ENCODE measurements around the gene CRB3. TPM values are rescaled to one million over a fixed set of nuclear protein-coding genes. Genes with fewer than 3 reads are reported as not detected.

Gene CRB3
- total and polyA plus RNA-seq, 2 donors (not counting 1 experiment from before 2014, with no cell fraction given) = 0.17 TPM; not detected in 1

GRCh38 chr19:6476896-6477431, 12.9 kb downstream of the CRB3 start:
- TF ChIP-seq EZH2 (IDR thresholded peaks at IDR 0.05; ENCODE audit: low read length, missing control alignments) = no peak
- TF ChIP-seq CTCF (conservative IDR thresholded peaks at IDR 0.05 in 1 of 2, IDR thresholded peaks at IDR 0.05 in 1 of 2; ENCODE audit: low read depth in 1 of 2, low read length in 2 of 2) = no peak
- H3K4me2 ChIP-seq (ENCODE audit: extremely low read depth, insufficient read depth, low read length) = no peak overlapping the region
- no peaks in the 10 kb centered on the region for H3K9me3 ChIP-seq (ENCODE audit: control insufficient read depth, insufficient read depth, low read depth, low read length)
- no peak for DNase-seq (ENCODE audit: low read depth in 2 of 2)
- no peaks in the 10 kb centered on the region for H3K4me1 ChIP-seq (ENCODE audit: control insufficient read depth, extremely low read depth, insufficient read depth, low read length)
- H3K27me3 ChIP-seq (ENCODE audit: control insufficient read depth, insufficient read depth, low read length) = no peaks in the 10 kb centered on the region
- H4K20me1 ChIP-seq (ENCODE audit: control insufficient read depth, extremely low read depth, insufficient read depth, low read length) = no peaks in the 10 kb centered on the region
- no peak overlapping the region for H3K4me3 ChIP-seq (replicated peaks in 1 of 4; ENCODE audit: control extremely low read depth in 1 of 4, insufficient read depth in 1 of 4, low read depth in 3 of 4, low read length in 4 of 4)
- H3K9ac ChIP-seq (ENCODE audit: insufficient read depth, low read length) = no peak overlapping the region
- no peaks in the 10 kb centered on the region for H3K79me2 ChIP-seq (ENCODE audit: control insufficient read depth, insufficient read depth, low read length)
- no peak overlapping the region for H3K27ac ChIP-seq (ENCODE audit: insufficient read depth, low read length)
- no peaks in the 10 kb centered on the region for H3K36me3 ChIP-seq (ENCODE audit: control insufficient read depth, insufficient read depth, low read length)
- H2AFZ ChIP-seq (ENCODE audit: low read length) = no peak overlapping the region

- Histone ChIP-seq H3K9ac (ENCODE audit: insufficient read depth, low read length) (no peak overlapping the region), H3K4me1 (ENCODE audit: control insufficient read depth, extremely low read depth, insufficient read depth, low read length) (no peaks in the 10 kb centered on the region), H3K79me2 (ENCODE audit: control insufficient read depth, insufficient read depth, low read length) (no peaks in the 10 kb centered on the region), H3K36me3 (ENCODE audit: control insufficient read depth, insufficient read depth, low read length) (no peaks in the 10 kb centered on the region), H3K4me2 (ENCODE audit: extremely low read depth, insufficient read depth, low read length) (no peak overlapping the region), H3K4me3 (replicated peaks in 1 of 4; ENCODE audit: control extremely low read depth in 1 of 4, insufficient read depth in 1 of 4, low read depth in 3 of 4, low read length in 4 of 4) (no peak overlapping the region), H3K27ac (ENCODE audit: insufficient read depth, low read length) (no peak overlapping the region), H2AFZ (ENCODE audit: low read length) (no peak overlapping the region), H3K27me3 (ENCODE audit: control insufficient read depth, insufficient read depth, low read length) (no peaks in the 10 kb centered on the region), H4K20me1 (ENCODE audit: control insufficient read depth, extremely low read depth, insufficient read depth, low read length) (no peaks in the 10 kb centered on the region), H3K9me3 (ENCODE audit: control insufficient read depth, insufficient read depth, low read depth, low read length) (no peaks in the 10 kb centered on the region)
- DNase-seq (ENCODE audit: low read depth in 2 of 2) = no peak
- TF ChIP-seq CTCF (conservative IDR thresholded peaks at IDR 0.05 in 1 of 2, IDR thresholded peaks at IDR 0.05 in 1 of 2; ENCODE audit: low read depth in 1 of 2, low read length in 2 of 2) (no peak), EZH2 (IDR thresholded peaks at IDR 0.05; ENCODE audit: low read length, missing control alignments) (no peak)
Measured at GRCh38 chr19:6478815-6479214, 14.7 kb downstream of the CRB3 start.

- no peaks in the 10 kb centered on the region for H3K36me3 ChIP-seq (ENCODE audit: control insufficient read depth, insufficient read depth, low read length)
- no peaks in the 10 kb centered on the region for H4K20me1 ChIP-seq (ENCODE audit: control insufficient read depth, extremely low read depth, insufficient read depth, low read length)
- H3K9me3 ChIP-seq (ENCODE audit: control insufficient read depth, insufficient read depth, low read depth, low read length) = no peaks in the 10 kb centered on the region
- no peak overlapping the region for H3K4me3 ChIP-seq (replicated peaks in 1 of 4; ENCODE audit: control extremely low read depth in 1 of 4, insufficient read depth in 1 of 4, low read depth in 3 of 4, low read length in 4 of 4)
- H3K4me2 ChIP-seq (ENCODE audit: extremely low read depth, insufficient read depth, low read length) = no peak overlapping the region
- no peak overlapping the region for H2AFZ ChIP-seq (ENCODE audit: low read length)
- H3K27ac ChIP-seq (ENCODE audit: insufficient read depth, low read length) = no peak overlapping the region
- H3K9ac ChIP-seq (ENCODE audit: insufficient read depth, low read length) = no peak overlapping the region
- no peak for DNase-seq (ENCODE audit: low read depth in 2 of 2)
- no peak for TF ChIP-seq CTCF (conservative IDR thresholded peaks at IDR 0.05 in 1 of 2, IDR thresholded peaks at IDR 0.05 in 1 of 2; ENCODE audit: low read depth in 1 of 2, low read length in 2 of 2)
- no peak for TF ChIP-seq EZH2 (IDR thresholded peaks at IDR 0.05; ENCODE audit: low read length, missing control alignments)
- no peaks in the 10 kb centered on the region for H3K27me3 ChIP-seq (ENCODE audit: control insufficient read depth, insufficient read depth, low read length)
- no peaks in the 10 kb centered on the region for H3K79me2 ChIP-seq (ENCODE audit: control insufficient read depth, insufficient read depth, low read length)
- H3K4me1 ChIP-seq (ENCODE audit: control insufficient read depth, extremely low read depth, insufficient read depth, low read length) = no peaks in the 10 kb centered on the region
Measured at GRCh38 chr19:6479836-6480398, 15.8 kb downstream of the CRB3 start.
